Colonic mucosa (tissue), 4 donors: ENCODE results near the gene EVI5L. TPM values are rescaled to one million over a fixed set of nuclear protein-coding genes. Genes with fewer than 3 reads are reported as not detected.
"Not testable (repeated sequence)": the region's sequence is repeated elsewhere in the genome, so short reads cannot be mapped to it uniquely, and the experiment has no call there.

Source experiments
- DNase-seq: peaks from one replicate; pipeline ENCODE4 v3.0.0-alpha.2; 2020
- H3K27ac ChIP-seq: fragments of 200-600 bp; one replicate; pipeline ENCODE4 v1.8.0; 2021
- H3K27me3 ChIP-seq: fragments of 200-600 bp; one replicate; pipeline ENCODE4 v1.8.0; 2021
- H3K36me3 ChIP-seq: fragments of 200-600 bp; one replicate; pipeline ENCODE4 v1.8.0; 2021
- H3K4me1 ChIP-seq: fragments of 200-600 bp; one replicate; pipeline ENCODE4 v1.8.0; 2021; ENCODE audit warnings: mild to moderate bottlenecking
- H3K4me3 ChIP-seq: fragments of 200-600 bp; one replicate; pipeline ENCODE4 v1.8.0; 2021
- H3K9ac ChIP-seq, 2 donors: one replicate each; pipeline ENCODE4 v1.7.0; 2013; ENCODE audit warnings: control low read depth in 2 of 2, low read depth in 2 of 2, low read length in 2 of 2
- H3K9me3 ChIP-seq: fragments of 200-600 bp; one replicate; pipeline ENCODE4 v1.8.0; 2021
- intact Hi-C: fragments of 100-400 bp; cut with DNase I; formaldehyde crosslinking; loops from one replicate; pipeline ENCODE4 v1.14.1; 2022
- total RNA-seq, 2 donors: library from RNA; stranded (reverse); fragmentation: NEBNext Ultra II Directional in 1 of 2; extraction: Animal tissue kit (Norgen Biotek cat#: 25700) in 1 of 2; gene quantifications; one replicate each; pipeline ENCODE4 v1.2.1, GENCODE V29; 2021
- TF ChIP-seq, protein P1 (sequence below): fragments of 200-600 bp; IDR thresholded peaks from one replicate; pipeline ENCODE4 v1.8.0; 2022; ENCODE audit warnings: antibody characterized with exemption, mild to moderate bottlenecking
- donor health status: healthy.
- donor health status: DM: no; HTN: no; CAD: no.
- donor health status: DM: no; HTN: no; CAD: no.

EVI5L gene
- total RNA-seq, 2 donors from 2014 or later = 10.6 to 12.0 TPM

DNA sequence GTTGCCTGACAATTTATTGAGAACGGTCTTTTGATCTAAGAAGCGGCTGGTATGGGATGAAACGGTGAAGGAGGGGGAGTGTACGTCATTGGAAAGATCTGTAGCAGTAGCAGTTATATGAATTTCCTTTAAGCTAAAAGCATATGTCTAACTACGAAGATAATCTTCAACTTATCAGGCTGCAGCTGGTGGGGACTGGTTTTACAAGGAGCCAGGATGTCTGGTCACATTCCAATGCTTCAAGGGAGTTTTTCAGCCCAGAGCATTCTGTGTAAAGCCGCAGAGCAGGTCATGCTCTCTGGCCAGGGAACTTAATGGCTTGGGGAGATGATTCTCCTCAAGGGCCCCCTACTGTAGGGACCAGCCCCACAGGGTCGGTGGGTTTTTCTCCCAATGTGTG lies 37.7 kb upstream of the EVI5L start:
- DNase-seq = no peak
- TF ChIP-seq, protein P1, sequence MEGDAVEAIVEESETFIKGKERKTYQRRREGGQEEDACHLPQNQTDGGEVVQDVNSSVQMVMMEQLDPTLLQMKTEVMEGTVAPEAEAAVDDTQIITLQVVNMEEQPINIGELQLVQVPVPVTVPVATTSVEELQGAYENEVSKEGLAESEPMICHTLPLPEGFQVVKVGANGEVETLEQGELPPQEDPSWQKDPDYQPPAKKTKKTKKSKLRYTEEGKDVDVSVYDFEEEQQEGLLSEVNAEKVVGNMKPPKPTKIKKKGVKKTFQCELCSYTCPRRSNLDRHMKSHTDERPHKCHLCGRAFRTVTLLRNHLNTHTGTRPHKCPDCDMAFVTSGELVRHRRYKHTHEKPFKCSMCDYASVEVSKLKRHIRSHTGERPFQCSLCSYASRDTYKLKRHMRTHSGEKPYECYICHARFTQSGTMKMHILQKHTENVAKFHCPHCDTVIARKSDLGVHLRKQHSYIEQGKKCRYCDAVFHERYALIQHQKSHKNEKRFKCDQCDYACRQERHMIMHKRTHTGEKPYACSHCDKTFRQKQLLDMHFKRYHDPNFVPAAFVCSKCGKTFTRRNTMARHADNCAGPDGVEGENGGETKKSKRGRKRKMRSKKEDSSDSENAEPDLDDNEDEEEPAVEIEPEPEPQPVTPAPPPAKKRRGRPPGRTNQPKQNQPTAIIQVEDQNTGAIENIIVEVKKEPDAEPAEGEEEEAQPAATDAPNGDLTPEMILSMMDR = no peak
- Histone ChIP-seq H3K27me3 (peaks cover 25% of the 10 kb centered on the region), H3K27ac (no peak overlapping the region), H3K36me3 (no peaks in the 10 kb centered on the region), H3K4me3 (no peak overlapping the region), H3K9me3 (no peaks in the 10 kb centered on the region), H3K9ac (no peak overlapping the region), H3K4me1 (no peaks in the 10 kb centered on the region)
- intact Hi-C loops = no loop called here

DNA sequence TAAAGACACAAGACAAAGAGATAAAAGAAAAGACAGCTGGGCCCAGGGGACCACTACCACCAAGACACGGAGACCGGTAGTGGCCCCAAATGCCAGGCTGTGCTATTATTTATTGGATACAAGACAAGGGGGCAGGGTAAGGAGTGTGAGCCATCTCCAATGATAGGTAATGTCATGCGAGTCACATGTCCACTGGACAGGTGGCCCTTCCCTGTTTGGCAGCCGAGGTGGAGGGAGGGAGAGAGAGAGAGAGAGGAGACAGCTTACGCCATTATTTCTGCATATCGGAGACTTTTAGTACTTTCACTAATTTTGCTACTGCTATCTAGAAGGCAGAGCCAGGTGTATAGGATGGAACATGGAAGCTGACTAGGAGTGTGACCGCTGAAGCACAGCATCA lies 37.3 kb upstream of the EVI5L start:
- H3K4me3 ChIP-seq, DNase-seq, H3K9me3 ChIP-seq, H3K27ac ChIP-seq, H3K4me1 ChIP-seq, intact Hi-C loops, H3K9ac ChIP-seq, H3K36me3 ChIP-seq: not testable (repeated sequence)
- H3K27me3 ChIP-seq = peaks cover 21% of the 10 kb centered on the region

DNA sequence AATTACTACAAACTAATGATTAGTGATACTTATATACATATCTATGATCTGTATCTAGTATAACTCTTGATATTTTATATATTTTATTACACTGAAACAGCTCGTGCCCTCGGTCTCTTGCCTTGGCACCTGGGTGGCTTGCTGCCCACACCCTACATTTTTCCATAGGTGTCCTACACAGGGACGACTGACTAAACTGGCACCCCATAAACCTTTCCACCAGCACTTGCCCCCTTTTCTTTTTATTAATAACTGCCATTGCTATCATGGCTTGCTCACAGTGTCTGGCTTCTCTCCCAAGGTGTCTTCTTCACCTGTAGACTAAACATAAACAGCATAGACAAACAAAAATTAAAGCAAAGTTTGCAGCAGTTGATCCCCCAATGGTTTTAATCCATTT lies 36.5 kb upstream of the EVI5L start:
- no peak overlapping the region for H3K9ac ChIP-seq
- H3K36me3 ChIP-seq = no peaks in the 10 kb centered on the region
- H3K27me3 ChIP-seq = peaks cover 13% of the 10 kb centered on the region
- DNase-seq = no peak
- H3K4me1 ChIP-seq = no peaks in the 10 kb centered on the region
- H3K4me3 ChIP-seq = no peak overlapping the region
- intact Hi-C loops = no loop called here
- TF ChIP-seq, protein P1 = no peak
- no peaks in the 10 kb centered on the region for H3K9me3 ChIP-seq
- H3K27ac ChIP-seq = no peak overlapping the region

DNA sequence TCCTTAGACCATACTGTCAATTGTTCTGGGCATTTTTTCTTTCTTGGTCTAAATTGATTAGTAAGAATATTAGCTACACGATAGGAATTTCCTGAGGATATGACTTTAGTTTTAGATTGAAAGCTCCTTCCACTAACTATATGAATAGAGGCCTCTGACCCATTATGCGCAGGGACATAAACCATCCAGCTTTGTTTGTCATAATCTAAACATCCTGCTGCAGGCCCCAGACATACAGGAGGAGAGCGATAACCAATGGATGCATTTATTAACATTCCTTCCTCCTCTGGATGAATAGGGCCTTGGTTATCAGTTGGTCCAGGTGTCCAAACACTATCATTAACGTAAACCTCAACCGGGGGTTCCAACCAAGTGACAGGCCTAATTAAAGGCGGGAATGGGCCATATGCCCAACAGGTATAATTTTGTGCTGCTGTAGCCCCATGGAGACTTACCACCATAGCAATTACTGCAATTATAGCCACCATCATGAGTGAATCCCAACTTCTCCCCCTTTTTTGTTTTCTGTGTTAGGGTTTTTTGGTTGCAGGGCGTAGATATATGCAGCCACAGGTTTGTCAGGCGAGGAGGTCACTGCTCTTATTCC lies 34.4 kb upstream of the EVI5L start:
- no peak overlapping the region for H3K27ac ChIP-seq

DNA sequence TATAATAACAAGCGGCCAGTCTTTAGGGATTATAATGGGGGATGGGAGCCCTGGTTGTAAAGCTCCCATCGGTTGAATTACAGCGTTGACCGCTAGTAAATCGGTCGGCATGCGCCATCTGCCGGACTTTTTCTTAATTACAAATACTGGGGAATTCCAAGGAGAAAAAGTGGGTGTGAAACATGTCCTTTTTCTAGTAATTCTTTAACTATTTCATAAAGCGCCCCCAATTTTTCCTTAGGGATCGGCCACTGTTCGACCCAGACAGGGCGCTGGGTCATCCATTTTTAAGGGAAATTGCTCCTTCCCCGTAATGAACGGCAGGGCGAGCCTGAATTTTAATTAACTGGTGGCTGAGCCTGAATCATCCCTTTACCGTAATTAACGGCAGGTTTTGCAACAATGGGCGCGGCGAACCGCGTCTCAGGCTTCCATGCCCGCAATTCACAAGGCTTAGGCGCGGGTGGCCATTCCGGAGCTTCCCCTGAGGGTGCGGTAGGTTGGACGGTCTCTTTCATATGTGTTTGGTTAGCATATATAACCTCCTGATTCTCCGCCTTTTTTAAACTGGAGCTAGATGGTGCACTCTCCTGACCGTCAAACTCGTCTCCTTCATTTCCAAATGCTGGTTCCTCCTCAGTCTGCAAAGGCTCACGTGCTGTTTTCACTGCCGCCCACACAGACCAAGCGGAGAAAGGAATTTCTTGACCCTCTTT lies 30.2 kb upstream of the EVI5L start:
- Histone ChIP-seq H3K4me1 (no peaks in the 10 kb centered on the region), H3K4me3 (no peak overlapping the region), H3K9me3 (no peaks in the 10 kb centered on the region), H3K27me3 (no peaks in the 10 kb centered on the region), H3K27ac (no peak overlapping the region), H3K9ac (no peak overlapping the region), H3K36me3 (no peaks in the 10 kb centered on the region)
- intact Hi-C loops = loop anchor here (2.0 to 5.0 kb wide), 3 partner anchors 117 to 447 kb away; no protein-coding TSS in a partner anchor
- TF ChIP-seq, protein P1 = peak; percentile 62
- peak; percentile 81 for DNase-seq

More for the DNA sequence above, 34.4 kb upstream of the EVI5L start:
- no peaks in the 10 kb centered on the region for H3K27me3 ChIP-seq
- H3K9me3 ChIP-seq = no peaks in the 10 kb centered on the region
- DNase-seq = no peak
- H3K4me1 ChIP-seq = no peaks in the 10 kb centered on the region
- H3K4me3 ChIP-seq = no peak overlapping the region
- intact Hi-C loops = no loop called here
- H3K9ac ChIP-seq = no peak overlapping the region
- TF ChIP-seq, protein P1 = no peak
- H3K36me3 ChIP-seq = no peaks in the 10 kb centered on the region

DNA sequence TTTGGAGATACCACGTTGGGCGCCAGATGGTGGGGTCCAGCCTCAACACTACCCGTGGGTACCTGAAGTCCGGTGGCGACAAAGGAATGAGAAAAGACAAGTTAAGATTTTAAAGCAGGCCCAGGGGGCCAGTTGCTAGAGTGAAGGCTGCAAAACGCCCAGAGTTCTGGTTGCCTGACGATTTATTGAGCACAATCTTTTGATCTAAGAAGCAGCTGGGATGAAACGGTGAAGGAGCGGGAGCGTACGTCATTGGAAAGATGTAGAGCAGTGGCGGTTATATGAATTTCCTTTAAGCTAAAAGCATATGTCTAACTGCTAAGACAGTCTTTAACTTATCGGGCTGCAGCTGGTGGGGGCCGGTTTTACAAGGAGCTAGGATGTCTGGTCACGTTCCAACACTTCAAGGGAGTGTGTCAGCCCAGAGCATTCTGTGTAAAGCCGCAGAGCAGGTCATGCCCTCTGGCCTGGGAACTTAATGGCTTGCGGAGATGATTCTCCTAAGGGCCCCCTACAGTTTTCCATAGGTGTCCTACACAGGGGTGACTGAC lies 28.9 kb upstream of the EVI5L start:
- intact Hi-C loops = loop anchor here (2.0 to 5.0 kb wide), 2 partner anchors 232 to 449 kb away; no protein-coding TSS in a partner anchor
- Histone ChIP-seq H3K36me3 (no peaks in the 10 kb centered on the region), H3K9me3 (no peaks in the 10 kb centered on the region), H3K4me3 (no peak overlapping the region), H3K27me3 (no peaks in the 10 kb centered on the region), H3K27ac (no peak overlapping the region), H3K4me1 (no peaks in the 10 kb centered on the region), H3K9ac (no peak overlapping the region)
- TF ChIP-seq, protein P1 = no peak
- no peak for DNase-seq
